Measurements from ENCODE around the gene PIP4K2B. TPM values are rescaled to one million over a fixed set of nuclear protein-coding genes. Genes with fewer than 3 reads are reported as not detected.

Gene PIP4K2B
- total and polyA plus RNA-seq, 9 of the 15 experiments (the other 6 are each of a cell fraction or from before 2014, with no cell fraction given), result 3.7 to 29.9 (median 23.0) TPM

DNA sequence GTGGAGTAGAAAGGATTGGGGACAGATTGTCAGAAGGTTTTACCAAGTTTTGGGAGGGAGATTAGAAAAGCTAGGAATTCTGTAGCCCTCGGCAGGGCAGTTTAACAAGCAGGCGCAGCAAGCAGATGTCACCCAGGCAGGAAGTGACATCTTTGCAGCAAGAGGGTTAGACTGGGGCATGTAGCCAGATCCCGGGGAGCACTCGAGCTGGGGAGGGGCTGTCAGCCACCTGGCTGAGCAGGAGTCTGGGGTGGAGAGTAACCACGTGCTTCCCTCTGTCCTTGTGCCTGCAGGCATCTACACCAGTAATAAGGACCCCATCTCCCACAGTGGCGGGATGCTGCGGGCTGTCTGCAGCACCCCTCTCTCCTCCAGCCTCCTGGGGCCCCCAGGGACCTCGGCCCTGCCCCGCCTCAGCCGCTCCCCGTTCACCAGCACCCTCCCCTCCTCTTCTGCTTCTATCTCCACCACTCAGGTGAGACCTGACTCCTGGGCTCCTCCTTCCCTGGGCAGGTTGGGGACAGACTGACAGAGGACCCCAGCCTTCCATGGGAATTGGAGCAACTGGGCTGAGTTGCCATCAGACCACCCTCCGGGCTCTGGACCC lies 82.1 kb downstream of the PIP4K2B start:
- H4K20me1 ChIP-seq (replicated peaks; ENCODE audit: control insufficient read depth, insufficient read depth, low read length), result no peaks in the 10 kb centered on the region
- BruUV-seq (replicated peaks), result no TSS peak
- TF ChIP-seq ARHGAP35 (IDR thresholded peaks at IDR 0.05; ENCODE audit: partially characterized antibody) (no peak), ZNF121 (CRISPR knock-in tag; conservative IDR thresholded peaks at IDR 0.05) (peak; percentile 59), GATA2 (CRISPR knock-in tag; IDR thresholded peaks at IDR 0.05) (no peak)
- intact Hi-C loops (cut with micrococcal nuclease), result no loop called here
- no peaks in the 10 kb centered on the region for H3K79me2 ChIP-seq (ENCODE audit: control insufficient read depth, insufficient read depth, low read length)
- H3K27me3 ChIP-seq (ENCODE audit: control insufficient read depth in 2 of 2, insufficient read depth in 2 of 2, low read length in 2 of 2), result no peaks in the 10 kb centered on the region
- peaks cover 67% of the 10 kb centered on the region for H3K36me3 ChIP-seq (ENCODE audit: control insufficient read depth, insufficient read depth, low read length)
- no peak for ATAC-seq
- in situ Hi-C loops (cut with MboI), result no loop called here
- no peak overlapping the region for H3K27ac ChIP-seq (ENCODE audit: extremely low read depth, low read depth, low read length)
- 65% methylated on average over 8 of the region's 12 CpGs for WGBS (ENCODE audit: insufficient coverage, low coverage, missing lambda C conversion rate)
- no peak overlapping the region for H2AFZ ChIP-seq (ENCODE audit: low read depth, low read length)
- no peak overlapping the region for H3K4me3 ChIP-seq
- peaks cover 10% of the 10 kb centered on the region for H3K9me1 ChIP-seq (ENCODE audit: control insufficient read depth, insufficient read depth, low read length)
- ChIA-PET CTCF (ENCODE audit: low intra/inter-chr PET ratio) (no interaction called here), POLR2A (interaction anchor here (0.7 to 3.2 kb wide), 4 partner anchors 8 to 14 kb away, joined by 3 to 30 read pairs (median 11); partner anchors contain the start of gene MLLT6)
- no peaks in the 10 kb centered on the region for H3K9me3 ChIP-seq (replicated peaks; ENCODE audit: control insufficient read depth, insufficient read depth, low read depth, low read length)
- peaks cover 20 to 44% of the 10 kb centered on the region in 2 experiments for H3K4me1 ChIP-seq (replicated peaks in 1 of 2; ENCODE audit: control insufficient read depth in 2 of 2, insufficient read depth in 2 of 2, low read length in 2 of 2)
- no peak for FAIRE-seq
- H3K9ac ChIP-seq (ENCODE audit: insufficient read depth in 1 of 2, low read depth in 2 of 2, low read length in 2 of 2), result peak overlapping the region in 1 of 2 experiments; percentile 71; a peak in 2 of 4 replicates
- no peak for DNase-seq (ENCODE audit: extremely low read depth in 1 of 4, low spot score in 3 of 4)
- no peak overlapping the region for H3K4me2 ChIP-seq (ENCODE audit: insufficient read depth, low read length)

DNA sequence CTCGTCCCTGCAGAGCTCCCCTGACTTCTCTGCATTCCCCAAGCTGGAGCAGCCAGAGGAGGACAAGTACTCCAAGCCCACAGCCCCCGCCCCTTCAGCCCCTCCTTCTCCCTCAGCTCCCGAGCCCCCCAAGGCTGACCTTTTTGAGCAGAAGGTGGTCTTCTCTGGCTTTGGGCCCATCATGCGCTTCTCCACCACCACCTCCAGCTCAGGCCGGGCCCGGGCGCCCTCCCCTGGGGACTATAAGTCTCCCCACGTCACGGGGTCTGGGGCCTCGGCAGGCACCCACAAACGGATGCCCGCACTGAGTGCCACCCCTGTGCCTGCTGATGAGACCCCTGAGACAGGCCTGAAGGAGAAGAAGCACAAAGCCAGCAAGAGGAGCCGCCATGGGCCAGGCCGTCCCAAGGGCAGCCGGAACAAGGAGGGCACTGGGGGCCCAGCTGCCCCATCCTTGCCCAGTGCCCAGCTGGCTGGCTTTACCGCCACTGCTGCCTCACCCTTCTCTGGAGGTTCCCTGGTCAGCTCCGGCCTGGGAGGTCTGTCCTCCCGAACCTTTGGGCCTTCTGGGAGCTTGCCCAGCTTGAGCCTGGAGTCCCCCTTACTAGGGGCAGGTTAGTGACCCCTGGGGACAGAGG lies 82.9 kb downstream of the PIP4K2B start:
- H3K4me2 ChIP-seq (ENCODE audit: insufficient read depth, low read length), result no peak overlapping the region
- WGBS (ENCODE audit: insufficient coverage, low coverage, missing lambda C conversion rate), result 92% methylated on average over 11 of the region's 18 CpGs
- TF ChIP-seq POLR2G (IDR thresholded peaks at IDR 0.05; ENCODE audit: low read depth, low read length), result peak; percentile 57
- no peak for TF ChIP-seq SMARCC2 (IDR thresholded peaks at IDR 0.05; ENCODE audit: low read depth)
- H3K79me2 ChIP-seq (ENCODE audit: control insufficient read depth, insufficient read depth, low read length), result no peaks in the 10 kb centered on the region
- peaks cover 10% of the 10 kb centered on the region for H3K9me1 ChIP-seq (ENCODE audit: control insufficient read depth, insufficient read depth, low read length)
- in situ Hi-C loops (cut with MboI) (no loop called here), intact Hi-C loops (cut with micrococcal nuclease) (no loop called here)
- no peaks in the 10 kb centered on the region for H4K20me1 ChIP-seq (replicated peaks; ENCODE audit: control insufficient read depth, insufficient read depth, low read length)
- no peaks in the 10 kb centered on the region for H3K27me3 ChIP-seq (ENCODE audit: control insufficient read depth in 2 of 2, insufficient read depth in 2 of 2, low read length in 2 of 2)
- no TSS peak for BruUV-seq (replicated peaks)
- H3K9me3 ChIP-seq (replicated peaks; ENCODE audit: control insufficient read depth, insufficient read depth, low read depth, low read length), result no peaks in the 10 kb centered on the region
- no peak for FAIRE-seq
- CTCF ChIA-PET (ENCODE audit: low intra/inter-chr PET ratio), result no interaction called here
- H3K36me3 ChIP-seq (ENCODE audit: control insufficient read depth, insufficient read depth, low read length), result peaks cover 68% of the 10 kb centered on the region
- no peak overlapping the region for H3K4me3 ChIP-seq
- peaks cover 24 to 46% of the 10 kb centered on the region in 2 experiments for H3K4me1 ChIP-seq (replicated peaks in 1 of 2; ENCODE audit: control insufficient read depth in 2 of 2, insufficient read depth in 2 of 2, low read length in 2 of 2)
- no peak for ATAC-seq
- H3K9ac ChIP-seq (ENCODE audit: insufficient read depth in 1 of 2, low read depth in 2 of 2, low read length in 2 of 2), result peak overlapping the region in 1 of 2 experiments; percentile 8; a peak in 1 of 4 replicates
- POLR2A ChIA-PET, result interaction anchor here (1.0 to 3.2 kb wide), 3 partner anchors 10 to 12 kb away, joined by 3 to 19 read pairs (median 7); partner anchors contain the start of gene MLLT6
- H3K27ac ChIP-seq (ENCODE audit: extremely low read depth, low read depth, low read length), result no peak overlapping the region
- DNase-seq (ENCODE audit: extremely low read depth in 1 of 4, low spot score in 3 of 4), result no peak
- H2AFZ ChIP-seq (ENCODE audit: low read depth, low read length), result no peak overlapping the region

Small RNA genes within 50 kb of the gene (microRNA-seq; reads per million reads assigned to microRNA genes)
- gene MIR4726 (ENCODE audit: borderline microRNAs expressed) (not detected), gene MIR4727 (ENCODE audit: borderline microRNAs expressed) (not detected)

Small RNA genes within 50 kb of the gene (small RNA-seq; reads per million reads assigned to genes)
- gene MIR4726 (not detected), gene MIR4727 (0.18 reads per million), gene RNA5SP440 (43.2 reads per million, percentile 98 among the genes with 10 or more reads in this experiment), gene RNU6-866P (not detected)

Other genes starting within 250 kb of the PIP4K2B start
Only the 7 nearest of the 10 such genes appear.
- gene MLLT6, start 94.3 kb downstream of the PIP4K2B start, total RNA-seq (2014; rRNA removed), result 31.4 and 34.9 TPM in 2 replicates
- 17.4 and 18.4 TPM in 2 replicates for gene MLLT6, start 94.3 kb downstream of the PIP4K2B start, total RNA-seq (2014; rRNA removed; fragmentation: Illumina TruSeq; extraction: Trizol)
- 22.7 and 23.6 TPM in 2 replicates for gene MLLT6, start 94.3 kb downstream of the PIP4K2B start, total RNA-seq (2015; rRNA removed; fragmentation: Illumina TruSeq; extraction: Trizol)
- 61.3 and 71.7 TPM in 2 replicates for gene MLLT6, start 94.3 kb downstream of the PIP4K2B start, total RNA-seq (2021)
- gene MLLT6, start 94.3 kb downstream of the PIP4K2B start, polyA plus RNA-seq (2011; rRNA removed), result 30.0 and 30.6 TPM in 2 replicates
- gene MLLT6, start 94.3 kb downstream of the PIP4K2B start, polyA plus RNA-seq (2014; fragmentation: Illumina TruSeq; extraction: Trizol), result 30.2 and 33.4 TPM in 2 replicates
- gene MLLT6, start 94.3 kb downstream of the PIP4K2B start, polyA plus RNA-seq (2014; fragmentation: Nextera tagmentation; extraction: Ambion mirVana), result 1 to 10 TPM; 3.1 to 3.4 TPM
- gene MLLT6, start 94.3 kb downstream of the PIP4K2B start, polyA plus RNA-seq (2014; rRNA removed), result 47.8 and 55.0 TPM in 2 replicates
- gene CISD3, start 69.2 kb downstream of the PIP4K2B start, total RNA-seq (2014; rRNA removed), result 21.7 and 29.6 TPM in 2 replicates
- 7.2 and 11.7 TPM in 2 replicates for gene CISD3, start 69.2 kb downstream of the PIP4K2B start, total RNA-seq (2014; rRNA removed; fragmentation: Illumina TruSeq; extraction: Trizol)
- 15.6 and 15.7 TPM in 2 replicates for gene CISD3, start 69.2 kb downstream of the PIP4K2B start, total RNA-seq (2015; rRNA removed; fragmentation: Illumina TruSeq; extraction: Trizol)
- gene CISD3, start 69.2 kb downstream of the PIP4K2B start, total RNA-seq (2021), result 60.7 and 78.7 TPM in 2 replicates
- 13.0 and 20.5 TPM in 2 replicates for gene CISD3, start 69.2 kb downstream of the PIP4K2B start, polyA plus RNA-seq (2011; rRNA removed)
- gene CISD3, start 69.2 kb downstream of the PIP4K2B start, polyA plus RNA-seq (2014; fragmentation: Illumina TruSeq; extraction: Trizol), result 15.0 and 29.4 TPM in 2 replicates
- gene CISD3, start 69.2 kb downstream of the PIP4K2B start, polyA plus RNA-seq (2014; fragmentation: Nextera tagmentation; extraction: Ambion mirVana), result 10 to 100 TPM in 1 of 2 experiments, 1 to 10 TPM in 1; 5.0 to 10.7 TPM
- gene CISD3, start 69.2 kb downstream of the PIP4K2B start, polyA plus RNA-seq (2014; rRNA removed), result 38.9 and 57.5 TPM in 2 replicates
- gene PCGF2, start 51.2 kb downstream of the PIP4K2B start, total RNA-seq (2014; rRNA removed), result 6.6 and 8.3 TPM in 2 replicates
- 3.0 and 3.7 TPM in 2 replicates for gene PCGF2, start 51.2 kb downstream of the PIP4K2B start, total RNA-seq (2014; rRNA removed; fragmentation: Illumina TruSeq; extraction: Trizol)
- 4.0 and 5.1 TPM in 2 replicates for gene PCGF2, start 51.2 kb downstream of the PIP4K2B start, total RNA-seq (2015; rRNA removed; fragmentation: Illumina TruSeq; extraction: Trizol)
- gene PCGF2, start 51.2 kb downstream of the PIP4K2B start, total RNA-seq (2021), result 33.4 and 33.7 TPM in 2 replicates
- 5.9 and 7.0 TPM in 2 replicates for gene PCGF2, start 51.2 kb downstream of the PIP4K2B start, polyA plus RNA-seq (2011; rRNA removed)
- gene PCGF2, start 51.2 kb downstream of the PIP4K2B start, polyA plus RNA-seq (2014; fragmentation: Illumina TruSeq; extraction: Trizol), result 14.0 and 17.8 TPM in 2 replicates
- 1 to 10 TPM; 1.3 to 1.4 TPM for gene PCGF2, start 51.2 kb downstream of the PIP4K2B start, polyA plus RNA-seq (2014; fragmentation: Nextera tagmentation; extraction: Ambion mirVana)
- gene PCGF2, start 51.2 kb downstream of the PIP4K2B start, polyA plus RNA-seq (2014; rRNA removed), result 17.1 and 20.3 TPM in 2 replicates
- gene PSMB3, start 46.8 kb downstream of the PIP4K2B start, total RNA-seq (2014; rRNA removed), result 509 and 525 TPM in 2 replicates
- 498 and 574 TPM in 2 replicates for gene PSMB3, start 46.8 kb downstream of the PIP4K2B start, total RNA-seq (2014; rRNA removed; fragmentation: Illumina TruSeq; extraction: Trizol)
- gene PSMB3, start 46.8 kb downstream of the PIP4K2B start, total RNA-seq (2015; rRNA removed; fragmentation: Illumina TruSeq; extraction: Trizol), result 469 and 476 TPM in 2 replicates
- gene PSMB3, start 46.8 kb downstream of the PIP4K2B start, total RNA-seq (2021), result 460 and 522 TPM in 2 replicates
- gene PSMB3, start 46.8 kb downstream of the PIP4K2B start, polyA plus RNA-seq (2011; rRNA removed), result 331 and 538 TPM in 2 replicates
- gene PSMB3, start 46.8 kb downstream of the PIP4K2B start, polyA plus RNA-seq (2014; fragmentation: Illumina TruSeq; extraction: Trizol), result 538 and 584 TPM in 2 replicates
- gene PSMB3, start 46.8 kb downstream of the PIP4K2B start, polyA plus RNA-seq (2014; fragmentation: Nextera tagmentation; extraction: Ambion mirVana), result 1,000 to 10,000 TPM; 2,413 to 2,775 TPM
- gene PSMB3, start 46.8 kb downstream of the PIP4K2B start, polyA plus RNA-seq (2014; rRNA removed), result 729 and 824 TPM in 2 replicates
- 16.8 and 18.6 TPM in 2 replicates for gene CWC25, start 25.8 kb upstream of the PIP4K2B start, total RNA-seq (2014; rRNA removed)
- 19.0 and 19.2 TPM in 2 replicates for gene CWC25, start 25.8 kb upstream of the PIP4K2B start, total RNA-seq (2014; rRNA removed; fragmentation: Illumina TruSeq; extraction: Trizol)
- 21.0 and 24.1 TPM in 2 replicates for gene CWC25, start 25.8 kb upstream of the PIP4K2B start, total RNA-seq (2015; rRNA removed; fragmentation: Illumina TruSeq; extraction: Trizol)
- 16.5 and 17.4 TPM in 2 replicates for gene CWC25, start 25.8 kb upstream of the PIP4K2B start, total RNA-seq (2021)
- 14.1 and 23.0 TPM in 2 replicates for gene CWC25, start 25.8 kb upstream of the PIP4K2B start, polyA plus RNA-seq (2011; rRNA removed)
- gene CWC25, start 25.8 kb upstream of the PIP4K2B start, polyA plus RNA-seq (2014; fragmentation: Illumina TruSeq; extraction: Trizol), result 22.9 and 27.4 TPM in 2 replicates
- 10 to 100 TPM; 24.4 to 26.3 TPM for gene CWC25, start 25.8 kb upstream of the PIP4K2B start, polyA plus RNA-seq (2014; fragmentation: Nextera tagmentation; extraction: Ambion mirVana)
- gene CWC25, start 25.8 kb upstream of the PIP4K2B start, polyA plus RNA-seq (2014; rRNA removed), result 20.7 and 21.9 TPM in 2 replicates
- 2,281 and 2,332 TPM in 2 replicates for gene RPL23, start 54.2 kb upstream of the PIP4K2B start, total RNA-seq (2014; rRNA removed)
- 3,218 and 3,389 TPM in 2 replicates for gene RPL23, start 54.2 kb upstream of the PIP4K2B start, total RNA-seq (2014; rRNA removed; fragmentation: Illumina TruSeq; extraction: Trizol)
- 2,524 and 2,706 TPM in 2 replicates for gene RPL23, start 54.2 kb upstream of the PIP4K2B start, total RNA-seq (2015; rRNA removed; fragmentation: Illumina TruSeq; extraction: Trizol)
- gene RPL23, start 54.2 kb upstream of the PIP4K2B start, total RNA-seq (2021), result 1,745 and 1,985 TPM in 2 replicates
- 1,779 and 3,096 TPM in 2 replicates for gene RPL23, start 54.2 kb upstream of the PIP4K2B start, polyA plus RNA-seq (2011; rRNA removed)
- gene RPL23, start 54.2 kb upstream of the PIP4K2B start, polyA plus RNA-seq (2014; fragmentation: Illumina TruSeq; extraction: Trizol), result 3,156 and 3,487 TPM in 2 replicates
- 1,000 to 10,000 TPM; 2,598 to 3,667 TPM for gene RPL23, start 54.2 kb upstream of the PIP4K2B start, polyA plus RNA-seq (2014; fragmentation: Nextera tagmentation; extraction: Ambion mirVana)
- gene RPL23, start 54.2 kb upstream of the PIP4K2B start, polyA plus RNA-seq (2014; rRNA removed), result 3,128 and 3,158 TPM in 2 replicates
- gene LASP1, start 70.5 kb upstream of the PIP4K2B start, total RNA-seq (2014; rRNA removed), result 48.5 and 49.0 TPM in 2 replicates
- gene LASP1, start 70.5 kb upstream of the PIP4K2B start, total RNA-seq (2014; rRNA removed; fragmentation: Illumina TruSeq; extraction: Trizol), result 35.1 and 38.8 TPM in 2 replicates
- gene LASP1, start 70.5 kb upstream of the PIP4K2B start, total RNA-seq (2015; rRNA removed; fragmentation: Illumina TruSeq; extraction: Trizol), result 55.3 and 58.7 TPM in 2 replicates
- gene LASP1, start 70.5 kb upstream of the PIP4K2B start, total RNA-seq (2021), result 112 and 125 TPM in 2 replicates
- gene LASP1, start 70.5 kb upstream of the PIP4K2B start, polyA plus RNA-seq (2011; rRNA removed), result 45.9 and 62.1 TPM in 2 replicates
- 95.7 and 104 TPM in 2 replicates for gene LASP1, start 70.5 kb upstream of the PIP4K2B start, polyA plus RNA-seq (2014; fragmentation: Illumina TruSeq; extraction: Trizol)
- gene LASP1, start 70.5 kb upstream of the PIP4K2B start, polyA plus RNA-seq (2014; fragmentation: Nextera tagmentation; extraction: Ambion mirVana), result 10 to 100 TPM; 23.0 to 23.6 TPM
- gene LASP1, start 70.5 kb upstream of the PIP4K2B start, polyA plus RNA-seq (2014; rRNA removed), result 69.1 and 78.2 TPM in 2 replicates